ENCODE measurements around the gene PDE4C.

PDE4C gene

GRCh38 chr19:18270326-18270725 lies 44.1 kb upstream of the PDE4C start:
- Histone ChIP-seq H3K4me3 (ENCODE audit: low read depth, low read length) (no peak overlapping the region), H3K4me1 (ENCODE audit: control insufficient read depth, insufficient read depth, low read length) (no peaks in the 10 kb centered on the region), H3K27ac (ENCODE audit: extremely low read depth, low read depth, low read length) (no peak overlapping the region), H3K9me3 (ENCODE audit: control insufficient read depth, insufficient read depth, low read depth, low read length) (no peaks in the 10 kb centered on the region), H3K36me3 (ENCODE audit: control insufficient read depth in 2 of 2, insufficient read depth in 1 of 2, low read length in 2 of 2) (no peaks in the 10 kb centered on the region)
- CTCF ChIA-PET: interaction anchor here (0.7 to 2.5 kb wide), 2 partner anchors 19 to 56 kb away, joined by 4 to 7 read pairs; no protein-coding TSS in a partner anchor
- TF ChIP-seq ZNF549 (tag by site-specific recombination; IDR thresholded peaks at IDR 0.05) (no peak), ZNF660 (tag by site-specific recombination; IDR thresholded peaks at IDR 0.05) (no peak), ZNF514 (tag by site-specific recombination; IDR thresholded peaks at IDR 0.05) (no peak), ZNF501 (tag by site-specific recombination; IDR thresholded peaks at IDR 0.05) (no peak), ZNF76 (tag by site-specific recombination; IDR thresholded peaks at IDR 0.05; ENCODE audit: borderline replicate concordance, low read depth) (no peak), ZBTB8A (tag by site-specific recombination; IDR thresholded peaks at IDR 0.05) (no peak), GLIS1 (tag by site-specific recombination; IDR thresholded peaks at IDR 0.05) (no peak), ZNF830 (tag by site-specific recombination; IDR thresholded peaks at IDR 0.05; ENCODE audit: low read depth) (no peak)
- POLR2A ChIA-PET: interaction anchor here (0.6 to 2.7 kb wide), 3 partner anchors 11 to 144 kb away, joined by 6 to 8 read pairs (median 6); partner anchors contain the start of gene JUND

DNA sequence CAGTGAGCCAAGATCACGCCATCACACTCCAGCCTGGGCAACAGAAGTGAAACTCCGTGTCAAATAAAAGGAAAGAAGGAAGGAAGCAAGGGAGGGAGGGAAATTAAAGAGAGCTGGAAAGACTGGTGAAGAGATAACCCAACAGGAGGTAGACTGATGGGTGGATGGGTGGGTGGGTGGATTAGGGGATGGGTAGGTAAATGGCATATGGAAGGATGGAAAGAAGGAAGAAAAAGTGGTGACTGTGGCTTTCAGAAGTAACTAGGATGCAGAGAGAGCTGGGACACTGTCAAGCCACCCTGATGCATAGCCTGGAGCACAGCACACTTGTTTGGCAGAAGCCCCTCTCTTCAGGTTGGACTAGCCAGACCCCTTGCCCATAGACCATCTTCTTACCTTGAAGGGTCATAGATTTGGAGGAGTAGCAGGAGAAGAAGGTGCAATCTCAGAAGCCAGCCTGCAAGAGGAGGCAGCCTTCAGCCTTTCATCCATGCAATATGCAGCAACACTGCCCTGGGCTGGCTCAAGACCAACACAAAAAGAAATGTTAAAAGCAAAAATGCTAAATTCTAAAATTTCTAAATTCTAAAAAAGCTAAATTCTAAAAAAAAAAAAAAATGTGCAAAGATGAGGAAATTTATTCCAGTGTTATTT lies 43.0 kb upstream of the PDE4C start:
- Histone ChIP-seq H3K4me3 (ENCODE audit: low read depth, low read length) (no peak overlapping the region), H3K9me3 (ENCODE audit: control insufficient read depth, insufficient read depth, low read depth, low read length) (no peaks in the 10 kb centered on the region), H3K36me3 (ENCODE audit: control insufficient read depth in 2 of 2, insufficient read depth in 1 of 2, low read length in 2 of 2) (no peaks in the 10 kb centered on the region), H3K27ac (ENCODE audit: extremely low read depth, low read depth, low read length) (no peak overlapping the region), H3K4me1 (ENCODE audit: control insufficient read depth, insufficient read depth, low read length) (no peaks in the 10 kb centered on the region)
- ChIA-PET CTCF (interaction anchor here (0.6 to 3.1 kb wide), 10 partner anchors 10 to 374 kb away, joined by 3 to 19 read pairs (median 4); no protein-coding TSS in a partner anchor), POLR2A (interaction anchor here (0.6 to 2.7 kb wide), 4 partner anchors 11 to 59 kb away, joined by 3 to 6 read pairs (median 4); partner anchors contain the start of gene JUND)
- TF ChIP-seq SP7 (tag by site-specific recombination; IDR thresholded peaks at IDR 0.05) (no peak), ZNF37A (tag by site-specific recombination; IDR thresholded peaks at IDR 0.05) (no peak), PRDM10 (tag by site-specific recombination; IDR thresholded peaks at IDR 0.05) (no peak), ZSCAN30 (tag by site-specific recombination; IDR thresholded peaks at IDR 0.05) (no peak), TRIM28 (IDR thresholded peaks at IDR 0.05; ENCODE audit: borderline replicate concordance, low read length) (no peak), ZNF776 (tag by site-specific recombination; IDR thresholded peaks at IDR 0.05; ENCODE audit: borderline replicate concordance) (no peak), IKZF3 (tag by site-specific recombination; IDR thresholded peaks at IDR 0.05) (no peak), KLF10 (tag by site-specific recombination; IDR thresholded peaks at IDR 0.05) (no peak)

GRCh38 chr19:18266771-18267686 lies 40.8 kb upstream of the PDE4C start:
- ChIA-PET CTCF (interaction anchor here (3.1 kb wide), 1 partner anchor 12 kb away, joined by 19 read pairs; no protein-coding TSS in a partner anchor), POLR2A (no interaction called here)
- no peak overlapping the region for H3K4me3 ChIP-seq (ENCODE audit: low read depth, low read length)
- no peaks in the 10 kb centered on the region for H3K4me1 ChIP-seq (ENCODE audit: control insufficient read depth, insufficient read depth, low read length)
- no peaks in the 10 kb centered on the region for H3K36me3 ChIP-seq (ENCODE audit: control insufficient read depth in 2 of 2, insufficient read depth in 1 of 2, low read length in 2 of 2)
- no peaks in the 10 kb centered on the region for H3K9me3 ChIP-seq (ENCODE audit: control insufficient read depth, insufficient read depth, low read depth, low read length)
- no peak overlapping the region for H3K27ac ChIP-seq (ENCODE audit: extremely low read depth, low read depth, low read length)
- TF ChIP-seq TCF7L2 (IDR thresholded peaks at IDR 0.05; ENCODE audit: borderline replicate concordance, low read depth, low read length): no peak
- TF ChIP-seq ZEB2 (tag by site-specific recombination; IDR thresholded peaks at IDR 0.05): no peak
- TF ChIP-seq ZNF626 (tag by site-specific recombination; IDR thresholded peaks at IDR 0.05): no peak
- TF ChIP-seq ZBTB8A (tag by site-specific recombination; IDR thresholded peaks at IDR 0.05): no peak
- TF ChIP-seq ZNF48 (tag by site-specific recombination; IDR thresholded peaks at IDR 0.05): no peak
- no peak for TF ChIP-seq ZNF610 (tag by site-specific recombination; IDR thresholded peaks at IDR 0.05; ENCODE audit: borderline replicate concordance)
- no peak for TF ChIP-seq ZNF24 (tag by site-specific recombination; IDR thresholded peaks at IDR 0.05)
- no peak for TF ChIP-seq KLF16 (tag by site-specific recombination; IDR thresholded peaks at IDR 0.05)
- no peak for TF ChIP-seq ZNF513 (tag by site-specific recombination; IDR thresholded peaks at IDR 0.05)
- TF ChIP-seq ZNF426 (tag by site-specific recombination; IDR thresholded peaks at IDR 0.05): no peak
- TF ChIP-seq ZNF623 (tag by site-specific recombination; IDR thresholded peaks at IDR 0.05): no peak

All from HEK293 (cell line).